IPS-NIHi11 (cell line): ENCODE results near the gene NR2F1-AS1.

Source experiments
- DNase-seq: peaks from one replicate; pipeline ENCODE4 v3.0.0; 2012; ENCODE audit warnings: mixed read lengths, low spot score

The NR2F1-AS1 gene

GRCh38 chr5:93603078-93603792 is 22.2 kb upstream of the NR2F1-AS1 start:
- no peak for DNase-seq

GRCh38 chr5:93602241-93603077 is 21.4 kb upstream of the NR2F1-AS1 start:
- DNase-seq: peak; percentile 56

- no peak for DNase-seq
Observed at GRCh38 chr5:93601802-93602155, 20.8 kb upstream of the NR2F1-AS1 start.

- no peak for DNase-seq
Observed at GRCh38 chr5:93601071-93601801, 20.2 kb upstream of the NR2F1-AS1 start.

- no peak for DNase-seq
Observed at GRCh38 chr5:93600409-93601070, 19.5 kb upstream of the NR2F1-AS1 start.

- DNase-seq: peak; percentile 56
Observed at GRCh38 chr5:93599399-93600120, 18.5 kb upstream of the NR2F1-AS1 start.

GRCh38 chr5:93599001-93599379 is 18.0 kb upstream of the NR2F1-AS1 start:
- DNase-seq: no peak

- DNase-seq: no peak
Observed at GRCh38 chr5:93598091-93599000, 17.3 kb upstream of the NR2F1-AS1 start.

- DNase-seq: peak; percentile 77
Observed at GRCh38 chr5:93596676-93597490, 15.9 kb upstream of the NR2F1-AS1 start.

- DNase-seq: no peak
Observed at GRCh38 chr5:93596310-93596675, 15.3 kb upstream of the NR2F1-AS1 start.

- DNase-seq: no peak
Observed at GRCh38 chr5:93595420-93596147, 14.6 kb upstream of the NR2F1-AS1 start.

GRCh38 chr5:93594591-93595419 is 13.8 kb upstream of the NR2F1-AS1 start:
- no peak for DNase-seq

- no peak for DNase-seq
Observed at GRCh38 chr5:93593476-93594131, 12.6 kb upstream of the NR2F1-AS1 start.

- DNase-seq: no peak
Observed at GRCh38 chr5:93592883-93593282, 11.9 kb upstream of the NR2F1-AS1 start.

GRCh38 chr5:93591323-93591945 is 10.4 kb upstream of the NR2F1-AS1 start:
- DNase-seq: no peak

- DNase-seq: no peak
Observed at GRCh38 chr5:93590493-93590892, 9.5 kb upstream of the NR2F1-AS1 start.

GRCh38 chr5:93589829-93590215 is 8.8 kb upstream of the NR2F1-AS1 start:
- no peak for DNase-seq
